B cell (primary cell): Measurements from ENCODE around the gene RABL3. TPM values are rescaled to one million over a fixed set of nuclear protein-coding genes. Genes with fewer than 3 reads are reported as not detected.

Experiments used
- ATAC-seq: fragments of 200-7000 bp; cut with Tn5 transposase; one replicate; pipeline ENCODE4 v1.10.0; 2021; ENCODE audit warnings: low read depth, mild to moderate bottlenecking, moderate number of reproducible peaks, moderate library complexity
- CTCF ChIA-PET: fragments of 350-600 bp; sonication (Branson Sonifier 250); formaldehyde crosslinking; loops from one replicate; lab custom pipeline; 2021; ENCODE audit warnings: antibody characterized with exemption, inconsistent platforms; lab: Charles Lee
- POLR2A ChIA-PET: fragments of 350-600 bp; sonication (Branson Sonifier 250); formaldehyde crosslinking; loops from one replicate; lab custom pipeline; 2021; ENCODE audit warnings: antibody characterized with exemption; lab: Charles Lee
- DNase-seq: peaks from one replicate; pipeline ENCODE4 v3.0.0; 2013
- H2AFZ ChIP-seq: 2 replicates; pipeline ENCODE4 v1.6.1; 2012; ENCODE audit warnings: mild to moderate bottlenecking, low read depth, low read length; ENCODE audit not compliant: insufficient read depth, poor library complexity, severe bottlenecking
- H3K27ac ChIP-seq, 2 donors: 1 replicate in 1 of 2; 2 replicates in 1 of 2; pipeline ENCODE4 v1.5.1; 2012 to 2013; ENCODE audit warnings: low read length in 2 of 2, mild to moderate bottlenecking in 2 of 2, moderate library complexity in 1 of 2
- H3K27me3 ChIP-seq, 4 experiments: fragments of 200-600 bp in 1 of 4; sonication (generic) in 1 of 4; replicated peaks in 1 of 4; 1 replicate in 2 of 4; 2 replicates in 2 of 4; pipeline versions ENCODE4 v1.6.1 to v1.7.0; 2013 to 2016; ENCODE audit warnings: low read length in 3 of 4, mild to moderate bottlenecking in 2 of 4, mixed read lengths in 1 of 4, moderate library complexity in 1 of 4; ENCODE audit not compliant: insufficient read depth in 4 of 4, control insufficient read depth in 3 of 4; ENCODE audit errors: control extremely low read depth in 1 of 4
- H3K36me3 ChIP-seq, 2 experiments: replicated peaks in 1 of 2; 1 replicate in 1 of 2; 2 replicates in 1 of 2; pipeline versions ENCODE4 v1.6.1 to v1.7.1; 2013; ENCODE audit warnings: low read length in 1 of 2; ENCODE audit not compliant: insufficient read depth in 2 of 2, control insufficient read depth in 1 of 2; ENCODE audit errors: control extremely low read depth in 1 of 2, extremely low read depth in 1 of 2
- H3K4me1 ChIP-seq, 2 donors: fragments of 200-600 bp in 1 of 2; sonication (generic) in 1 of 2; 1 replicate in 1 of 2; 2 replicates in 1 of 2; pipeline versions ENCODE4 v1.5.1 to v1.6.1; 2013 to 2017; ENCODE audit warnings: low read length in 2 of 2; ENCODE audit not compliant: control insufficient read depth in 2 of 2, insufficient read depth in 2 of 2
- H3K4me2 ChIP-seq: replicated peaks from 2 replicates; pipeline ENCODE3; 2012; ENCODE audit warnings: mild to moderate bottlenecking, low read depth, low read length; ENCODE audit not compliant: poor library complexity, severe bottlenecking
- H3K4me3 ChIP-seq, 5 experiments: fragments of 200-600 bp in 1 of 5; sonication (generic) in 1 of 5; 1 replicate in 3 of 5; 2 replicates in 2 of 5; pipeline versions ENCODE4 v1.5.1 to v1.7.0; 2011 to 2016; ENCODE audit warnings: low read length in 4 of 5, mild to moderate bottlenecking in 4 of 5, low read depth in 2 of 5, control low read depth in 1 of 5, moderate library complexity in 1 of 5; ENCODE audit not compliant: insufficient read depth in 1 of 5; ENCODE audit errors: control extremely low read depth in 1 of 5, extremely low read depth in 1 of 5
- H3K79me2 ChIP-seq: fragments of 200-600 bp; sonication (generic); one replicate; pipeline ENCODE4 v1.6.0; 2016; ENCODE audit warnings: low read length; ENCODE audit not compliant: control insufficient read depth, insufficient read depth
- H3K9ac ChIP-seq: fragments of 200-600 bp; sonication (generic); 2 replicates; pipeline ENCODE4 v1.6.1; 2017; ENCODE audit warnings: mild to moderate bottlenecking, low read length, moderate library complexity
- H3K9me3 ChIP-seq, 3 donors: one replicate each; pipeline versions ENCODE4 v1.6.1 to v1.7.1; 2013; ENCODE audit warnings: low read length in 2 of 3; ENCODE audit not compliant: control insufficient read depth in 2 of 3, insufficient read depth in 1 of 3; ENCODE audit errors: control extremely low read depth in 1 of 3
- H4K20me1 ChIP-seq: 2 replicates; pipeline ENCODE4 v1.6.0; 2012; ENCODE audit warnings: mild to moderate bottlenecking, low read length; ENCODE audit not compliant: insufficient read depth, control insufficient read depth, poor library complexity, severe bottlenecking
- H3K27ac Mint-ChIP-seq: one replicate; pipeline ENCODE4 v1.8.0; 2021; ENCODE audit warnings: mixed read lengths
- H3K27me3 Mint-ChIP-seq: one replicate; pipeline ENCODE4 v1.8.0; 2021; ENCODE audit warnings: mixed read lengths
- H3K4me1 Mint-ChIP-seq: one replicate; pipeline ENCODE4 v1.8.0; 2021; ENCODE audit warnings: mixed read lengths
- H3K4me3 Mint-ChIP-seq: one replicate; pipeline ENCODE4 v1.8.0; 2021; ENCODE audit warnings: mixed read lengths
- H3K9me3 Mint-ChIP-seq: one replicate; pipeline ENCODE4 v1.8.0; 2022; ENCODE audit warnings: mixed read lengths; ENCODE audit not compliant: insufficient read depth
- EZH2 ChIP-seq: IDR thresholded peaks from 2 replicates; pipeline ENCODE4 v1.6.1; 2012; ENCODE audit warnings: borderline replicate concordance, low read depth, mild to moderate bottlenecking, moderate library complexity, low read length; ENCODE audit not compliant: insufficient read depth, poor library complexity, severe bottlenecking
- WGBS: methylation state at CpG from one replicate; pipeline ENCODE4 v1.1.5; 2013; ENCODE audit warnings: missing lambda C conversion rate; ENCODE audit not compliant: insufficient coverage; 5-methylcytosine and 5-hydroxymethylcytosine counted together
- intact Hi-C: fragments of 100-400 bp; cut with micrococcal nuclease; formaldehyde crosslinking; loops from one replicate; pipeline ENCODE4 v1.10.0; 2022
- polyA plus RNA-seq: library from polyadenylated mRNA; depleted of rRNA; stranded (reverse); fragments of >200 nt; gene quantifications from 2 replicates; pipeline ENCODE4 v1.2.3, GENCODE V29; 2012
- total RNA-seq, 2 donors: library from RNA; stranded (reverse); fragments of 120-200 nt in 1 of 2; gene quantifications; 1 replicate in 1 of 2; 2 replicates in 1 of 2; pipeline versions ENCODE4 v1.2.3 to v1.2.4, GENCODE V29; 2013 to 2022
- TF ChIP-seq, protein P1 (sequence below): fragments of 200-600 bp; IDR thresholded peaks from one replicate; pipeline ENCODE4 v1.8.0; 2022; ENCODE audit warnings: antibody characterized with exemption, mild to moderate bottlenecking

Gene RABL3
- total and polyA plus RNA-seq, 2 donors (not counting 1 experiment from before 2014, with no cell fraction given), result 2.5 to 18.8 TPM

DNA sequence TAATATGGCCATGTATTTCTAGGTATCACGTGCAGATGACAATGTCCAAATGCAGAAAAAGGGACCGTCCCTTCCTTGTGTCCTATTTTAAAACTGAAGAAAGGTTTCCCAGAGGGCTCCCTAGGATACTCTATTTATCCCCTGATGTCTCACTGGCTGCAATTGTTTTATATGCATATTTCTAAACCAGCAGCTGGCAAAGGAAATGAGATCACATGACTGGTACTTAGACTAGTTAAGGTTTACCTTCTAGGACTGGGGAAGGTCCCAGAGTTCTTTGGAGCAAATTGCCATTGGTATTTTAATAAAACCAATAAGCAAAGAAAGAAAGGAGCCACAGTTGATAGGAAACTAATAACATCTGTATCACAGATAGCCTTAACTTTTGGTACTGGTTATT, 29.8 kb upstream of the RABL3 start:
- CTCF ChIA-PET, result interaction anchor here (1.3 to 2.2 kb wide), 2 partner anchors 23 to 211 kb away, joined by 3 to 5 read pairs; no protein-coding TSS in a partner anchor
- Histone ChIP-seq H3K9ac (no peak overlapping the region), H3K9me3 (no peaks in the 10 kb centered on the region), H3K36me3 (peaks cover 2 to 35% of the 10 kb centered on the region in 2 experiments), H3K27ac (no peak overlapping the region), H3K4me2 (no peak overlapping the region), H3K4me3 (no peak overlapping the region), H4K20me1 (peaks cover 13% of the 10 kb centered on the region), H3K4me1 (no peaks in the 10 kb centered on the region), H2AFZ (no peak overlapping the region), H3K79me2 (peaks cover 13% of the 10 kb centered on the region), H3K27me3 (no peaks in the 10 kb centered on the region)
- 100% methylated on average over 2 of the region's 2 CpGs for WGBS
- Mint-ChIP-seq H3K4me3 (no peak overlapping the region), H3K27me3 (no peaks in the 10 kb centered on the region), H3K27ac (no peak overlapping the region), H3K9me3 (no peaks in the 10 kb centered on the region), H3K4me1 (peaks cover 4% of the 10 kb centered on the region)
- intact Hi-C loops, result no loop called here
- DNase-seq, result no peak
- TF ChIP-seq EZH2, result no peak
- TF ChIP-seq, protein P1, sequence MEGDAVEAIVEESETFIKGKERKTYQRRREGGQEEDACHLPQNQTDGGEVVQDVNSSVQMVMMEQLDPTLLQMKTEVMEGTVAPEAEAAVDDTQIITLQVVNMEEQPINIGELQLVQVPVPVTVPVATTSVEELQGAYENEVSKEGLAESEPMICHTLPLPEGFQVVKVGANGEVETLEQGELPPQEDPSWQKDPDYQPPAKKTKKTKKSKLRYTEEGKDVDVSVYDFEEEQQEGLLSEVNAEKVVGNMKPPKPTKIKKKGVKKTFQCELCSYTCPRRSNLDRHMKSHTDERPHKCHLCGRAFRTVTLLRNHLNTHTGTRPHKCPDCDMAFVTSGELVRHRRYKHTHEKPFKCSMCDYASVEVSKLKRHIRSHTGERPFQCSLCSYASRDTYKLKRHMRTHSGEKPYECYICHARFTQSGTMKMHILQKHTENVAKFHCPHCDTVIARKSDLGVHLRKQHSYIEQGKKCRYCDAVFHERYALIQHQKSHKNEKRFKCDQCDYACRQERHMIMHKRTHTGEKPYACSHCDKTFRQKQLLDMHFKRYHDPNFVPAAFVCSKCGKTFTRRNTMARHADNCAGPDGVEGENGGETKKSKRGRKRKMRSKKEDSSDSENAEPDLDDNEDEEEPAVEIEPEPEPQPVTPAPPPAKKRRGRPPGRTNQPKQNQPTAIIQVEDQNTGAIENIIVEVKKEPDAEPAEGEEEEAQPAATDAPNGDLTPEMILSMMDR, result no peak
- no peak for ATAC-seq
- POLR2A ChIA-PET, result no interaction called here

DNA sequence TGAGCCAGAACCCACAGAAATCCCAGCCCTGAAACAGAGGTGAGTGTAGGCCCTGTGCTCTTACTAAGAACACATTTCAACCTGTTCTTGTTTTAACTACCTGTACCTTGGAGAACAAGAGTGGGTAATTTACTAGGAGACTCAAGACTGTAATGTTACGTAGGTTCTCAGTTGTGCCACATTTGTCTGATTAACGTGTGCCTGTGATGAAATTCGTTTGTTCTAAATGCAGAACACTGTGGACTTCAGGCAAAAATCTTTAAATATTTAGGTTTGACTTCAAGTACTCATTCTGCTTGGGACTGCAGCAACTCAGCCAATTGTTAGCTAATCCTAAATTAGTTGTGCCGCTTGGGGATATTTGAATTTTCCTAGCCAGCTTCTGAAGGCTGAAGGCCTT, 28.6 kb upstream of the RABL3 start:
- Histone ChIP-seq H2AFZ (no peak overlapping the region), H3K27me3 (no peaks in the 10 kb centered on the region), H3K27ac (no peak overlapping the region), H3K4me1 (no peaks in the 10 kb centered on the region), H3K4me3 (no peak overlapping the region), H3K79me2 (peaks cover 21% of the 10 kb centered on the region), H3K36me3 (peaks cover 2 to 25% of the 10 kb centered on the region in 2 experiments), H3K4me2 (no peak overlapping the region), H4K20me1 (peaks cover 23% of the 10 kb centered on the region), H3K9ac (no peak overlapping the region), H3K9me3 (no peaks in the 10 kb centered on the region)
- DNase-seq (no peak), ATAC-seq (no peak)
- 98% methylated on average over 4 of the region's 4 CpGs for WGBS
- Mint-ChIP-seq H3K9me3 (no peaks in the 10 kb centered on the region), H3K27me3 (no peaks in the 10 kb centered on the region), H3K27ac (no peak overlapping the region), H3K4me3 (no peak overlapping the region), H3K4me1 (peaks cover 9% of the 10 kb centered on the region)
- TF ChIP-seq, protein P1, result no peak
- no peak for TF ChIP-seq EZH2
- POLR2A ChIA-PET, result no interaction called here
- CTCF ChIA-PET, result interaction anchor here (0.8 kb wide), 1 partner anchor 122 kb away, joined by 4 read pairs; no protein-coding TSS in a partner anchor
- intact Hi-C loops, result no loop called here
